Urothelium cell line (cell line): ENCODE data around the gene EVA1A.

Source experiments
- DNase-seq: peaks from one replicate; pipeline ENCODE4 v3.0.0; 2011; ENCODE audit warnings: low spot score, mixed read lengths
- FAIRE-seq: peaks from 2 replicates; lab custom pipeline; 2011; peaks lifted over from hg19 to GRCh38; lab: Jason Lieb, UNC

The EVA1A gene

DNA sequence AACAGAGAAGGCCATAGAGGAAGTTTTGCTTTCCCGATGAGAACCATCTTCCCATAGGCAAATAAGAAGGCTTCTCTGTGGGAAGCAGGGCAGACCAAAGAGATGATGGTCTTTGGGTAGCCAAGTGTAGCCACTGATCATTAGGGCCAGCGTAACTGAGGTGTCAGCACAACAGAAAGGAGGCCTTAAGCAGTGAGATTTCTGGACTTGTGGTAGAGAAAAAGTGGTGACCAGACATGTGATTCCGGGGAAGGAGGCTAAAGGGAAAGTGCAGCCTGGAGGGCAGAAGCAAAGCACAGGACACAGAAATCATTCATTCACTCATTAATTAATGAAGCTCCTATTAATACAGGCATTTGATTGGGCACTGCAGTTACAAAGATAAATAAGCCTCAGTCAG lies 15.4 kb downstream of the EVA1A start:
- FAIRE-seq (no peak), DNase-seq (no peak)

DNA sequence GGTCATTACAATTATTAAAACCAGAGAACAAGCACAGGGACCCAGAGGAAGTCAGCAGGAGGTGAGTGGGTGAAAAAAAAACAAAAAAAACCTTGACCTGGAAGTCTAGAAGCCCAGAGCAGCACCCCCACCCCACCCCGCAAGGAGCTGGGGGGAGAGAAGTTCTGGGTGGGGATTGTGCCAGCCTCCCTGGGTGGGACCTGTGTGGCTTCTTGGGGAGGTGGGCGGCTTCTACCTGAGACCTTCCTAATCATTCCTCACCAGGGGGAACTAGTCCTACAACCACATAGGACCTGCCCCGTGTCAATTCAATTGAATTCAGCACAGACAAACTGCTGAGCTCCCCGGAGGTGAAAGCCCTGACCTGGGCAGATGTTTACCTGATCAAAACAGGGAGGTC lies 17.3 kb downstream of the EVA1A start:
- no peak for FAIRE-seq

DNA sequence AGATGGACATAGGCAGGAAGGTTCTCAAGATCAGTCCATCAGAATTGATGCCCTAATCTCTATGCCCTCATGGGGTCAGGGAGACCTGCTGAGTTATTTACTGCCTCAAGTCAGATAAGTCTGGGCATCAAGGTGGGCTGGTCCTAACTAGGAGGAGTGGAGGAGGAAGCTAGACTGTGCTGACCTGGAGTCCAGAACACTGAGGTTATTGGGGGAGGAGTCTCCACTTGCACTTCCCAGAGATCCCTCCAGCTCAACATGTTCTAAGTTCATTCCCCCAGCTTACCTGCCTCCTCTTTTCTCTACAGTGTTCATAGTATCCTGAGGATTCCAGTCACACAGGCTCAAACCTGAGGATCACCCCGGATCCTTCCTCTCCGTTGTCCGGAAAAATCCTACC lies 19.3 kb downstream of the EVA1A start:
- FAIRE-seq (no peak), DNase-seq (no peak)

More for the DNA sequence above, 17.3 kb downstream of the EVA1A start:
- no peak for DNase-seq

DNA sequence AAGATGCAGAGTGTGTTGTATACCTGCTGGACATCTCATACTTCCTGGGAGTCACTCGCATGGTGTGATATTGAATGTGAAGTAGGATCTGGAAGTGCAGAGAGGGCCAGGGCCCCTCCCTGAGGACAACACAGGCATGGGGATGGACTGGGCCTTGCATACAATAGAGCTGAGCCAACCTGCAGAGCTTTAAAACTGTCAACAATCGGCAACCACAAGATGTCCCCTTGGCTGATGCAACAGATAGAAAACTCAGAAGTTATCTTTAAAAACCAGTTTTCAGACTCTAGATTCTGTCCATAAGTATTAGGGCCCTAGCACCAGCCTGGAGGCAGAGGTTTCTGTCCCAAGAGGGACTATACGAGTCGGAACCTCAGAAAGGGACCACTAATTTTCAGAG lies 19.7 kb downstream of the EVA1A start:
- DNase-seq (no peak), FAIRE-seq (no peak)

DNA sequence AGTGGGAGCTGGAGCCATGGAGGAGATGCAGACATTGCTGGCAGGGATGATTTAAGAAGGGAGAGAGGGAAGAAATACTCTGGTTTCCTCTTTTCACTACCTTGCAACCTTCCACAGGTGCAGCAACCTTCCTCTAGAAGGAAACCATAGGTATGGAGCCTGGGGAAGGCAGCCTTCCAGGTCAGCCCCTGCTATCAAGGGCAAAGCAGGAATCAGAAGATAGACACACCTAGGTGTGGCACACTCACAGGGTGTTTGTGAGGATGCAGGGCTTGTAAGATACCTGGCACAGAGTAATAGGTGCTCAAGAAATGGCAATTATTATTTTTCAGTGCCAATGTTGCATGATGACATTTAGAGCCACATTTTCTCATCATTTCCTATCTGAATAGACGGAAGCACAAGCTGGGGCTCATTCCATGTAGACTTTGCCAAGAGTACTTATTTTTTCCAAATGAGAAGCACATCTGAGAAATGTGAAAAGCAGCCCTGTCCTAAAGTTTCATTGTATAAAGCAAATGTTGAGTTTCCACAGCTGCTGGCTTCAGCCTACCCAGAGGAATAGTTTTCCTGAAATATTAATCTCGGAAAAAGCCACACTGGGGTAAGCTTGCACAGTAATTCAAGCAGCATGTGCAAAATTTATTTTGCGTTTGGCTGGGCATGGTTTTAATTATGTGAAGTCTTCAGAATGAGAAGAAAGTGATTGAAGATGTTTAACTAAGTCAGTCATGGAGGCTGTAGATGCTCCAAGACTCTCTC lies 20.6 kb downstream of the EVA1A start:
- DNase-seq: no peak

DNA sequence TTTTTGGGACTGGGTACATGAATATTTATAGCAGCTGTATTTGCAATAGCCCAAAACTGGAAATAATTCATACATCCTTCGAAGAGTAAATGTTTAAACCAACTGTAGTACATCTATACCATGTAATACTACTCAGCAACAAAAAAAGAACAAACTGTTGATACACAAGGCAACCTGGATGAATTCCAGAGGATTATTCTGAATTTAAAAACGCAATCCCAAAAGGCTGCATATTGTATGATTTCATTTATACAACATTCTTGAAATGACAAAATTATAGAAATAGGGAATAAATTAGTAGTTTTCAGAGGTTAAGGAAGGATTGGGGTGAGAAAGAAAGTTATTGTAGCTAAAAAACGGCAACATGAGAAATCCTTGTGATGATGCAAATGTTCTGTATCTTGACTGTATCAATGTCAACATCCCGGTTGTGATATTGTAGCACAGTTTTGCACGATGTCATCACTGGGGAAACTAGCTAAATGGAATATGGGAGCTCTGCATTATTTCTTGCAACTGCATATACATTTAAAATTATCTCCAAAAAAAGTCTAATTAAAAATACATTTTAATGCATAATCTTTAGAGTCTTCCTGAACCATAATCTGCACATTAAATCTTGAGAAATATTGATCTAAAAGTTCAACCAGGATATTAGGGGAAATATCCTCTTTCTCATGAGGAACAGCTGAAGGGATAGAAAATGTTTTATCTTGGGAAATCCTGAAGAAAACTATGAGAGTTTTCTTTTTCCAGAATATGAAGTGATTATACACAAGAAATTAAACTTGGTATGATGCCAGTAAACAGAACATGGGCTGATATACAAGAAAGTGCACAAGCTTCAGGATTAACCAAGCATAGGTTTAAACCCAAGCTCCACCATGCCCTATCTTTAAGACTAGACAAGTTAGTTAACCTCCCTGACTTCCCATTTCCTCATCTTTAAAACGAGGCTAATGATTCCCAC lies 21.9 kb downstream of the EVA1A start:
- FAIRE-seq: no peak

More for the DNA sequence above, 20.6 kb downstream of the EVA1A start:
- no peak for FAIRE-seq

DNA sequence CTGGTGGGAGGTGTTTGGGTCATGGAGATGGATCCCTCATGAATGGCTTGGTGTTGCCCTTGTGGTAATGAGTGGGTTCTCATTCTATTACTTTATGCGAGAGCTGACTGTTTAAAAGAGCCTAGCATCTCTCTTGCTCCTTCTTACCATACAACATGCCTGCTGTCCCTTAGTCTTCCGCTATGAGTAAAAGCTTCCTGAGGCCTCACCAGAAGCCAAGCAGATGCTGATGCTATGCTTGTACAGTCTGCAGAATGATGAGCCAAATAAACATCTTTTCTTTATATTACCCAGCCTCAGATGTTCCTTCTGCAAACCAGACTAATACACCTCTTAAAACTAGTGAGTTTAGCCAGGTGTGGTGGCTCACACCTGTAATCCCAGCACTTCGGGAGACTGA lies 23.1 kb downstream of the EVA1A start:
- FAIRE-seq: no peak

More for the DNA sequence above, 21.9 kb downstream of the EVA1A start:
- DNase-seq: no peak

DNA sequence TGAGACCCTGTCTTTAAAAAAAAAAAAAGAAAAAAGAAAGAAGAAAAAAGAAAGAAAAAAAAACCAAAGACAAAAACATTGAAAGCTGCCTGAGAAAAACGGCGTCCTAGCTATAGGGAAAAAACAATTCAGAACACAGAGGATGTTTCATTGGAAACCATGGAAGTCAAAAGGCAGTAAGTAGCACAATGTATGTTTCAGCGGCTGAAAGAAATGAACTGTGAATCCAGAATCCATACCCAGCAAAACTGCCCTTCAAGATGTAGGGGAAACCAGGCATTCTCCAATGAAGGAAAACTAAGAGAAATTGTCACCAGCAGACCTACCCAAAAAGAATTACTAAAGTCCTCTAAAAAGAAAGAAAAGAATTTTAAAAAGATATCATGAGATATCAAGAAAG lies 27.6 kb downstream of the EVA1A start:
- no peak for DNase-seq
- no peak for FAIRE-seq

More for the DNA sequence above, 23.1 kb downstream of the EVA1A start:
- DNase-seq: no peak

DNA sequence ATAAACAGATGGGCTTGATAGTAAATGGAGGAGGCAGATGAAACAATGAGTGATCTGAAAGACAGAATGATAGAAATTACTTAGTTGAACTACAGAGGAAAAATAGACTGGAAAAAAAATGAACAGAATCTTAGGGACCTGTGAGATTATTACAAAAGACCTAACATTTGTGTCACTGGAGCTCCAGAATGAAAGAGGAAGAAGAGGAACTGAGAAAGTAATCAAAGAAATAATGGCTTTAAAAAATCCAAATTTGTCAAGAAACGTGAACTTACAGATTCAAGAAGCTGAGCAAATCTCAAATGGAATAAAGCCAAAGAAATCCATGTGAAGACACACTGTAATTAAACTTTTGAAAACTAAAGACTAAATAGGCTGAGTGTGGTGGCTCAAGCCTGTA lies 28.3 kb downstream of the EVA1A start:
- no peak for FAIRE-seq
- DNase-seq: no peak

DNA sequence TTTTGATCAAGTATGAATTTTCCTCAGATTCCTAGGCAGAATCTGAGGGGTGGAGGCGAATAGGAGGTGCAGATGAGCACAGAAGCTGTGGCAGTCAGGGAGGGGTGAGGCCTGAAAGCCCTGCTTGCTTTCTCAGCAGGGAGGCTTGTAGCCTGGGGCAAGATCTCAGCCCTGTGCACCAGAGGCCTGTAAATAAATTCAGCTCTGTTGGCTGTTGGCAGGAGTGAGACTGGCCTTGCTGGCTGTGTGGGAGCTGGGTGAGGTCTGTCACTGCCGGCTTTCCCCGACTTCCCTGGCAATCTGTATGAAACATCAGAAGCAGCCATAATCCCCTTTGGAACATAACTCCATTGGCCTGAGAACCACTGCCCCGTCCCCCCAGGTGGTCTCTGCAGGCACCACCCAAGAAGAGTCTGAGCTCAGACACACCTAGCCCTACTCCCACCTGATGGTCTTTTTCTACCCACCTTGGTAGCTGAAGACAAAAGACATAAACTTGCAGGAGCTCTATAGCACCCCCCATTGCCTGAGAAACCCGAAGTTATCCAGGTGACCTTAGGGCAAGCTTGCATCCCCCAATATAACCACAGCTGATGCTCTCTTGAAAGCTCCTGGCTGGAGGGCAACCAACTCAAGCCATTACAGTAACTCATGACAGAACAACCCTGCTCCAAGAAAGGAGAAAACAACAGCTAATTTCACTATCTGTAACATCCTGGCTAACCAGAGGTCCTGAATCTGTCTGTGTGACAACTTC lies 32.3 kb downstream of the EVA1A start:
- DNase-seq: no peak
- peak; percentile 68 for FAIRE-seq

DNA sequence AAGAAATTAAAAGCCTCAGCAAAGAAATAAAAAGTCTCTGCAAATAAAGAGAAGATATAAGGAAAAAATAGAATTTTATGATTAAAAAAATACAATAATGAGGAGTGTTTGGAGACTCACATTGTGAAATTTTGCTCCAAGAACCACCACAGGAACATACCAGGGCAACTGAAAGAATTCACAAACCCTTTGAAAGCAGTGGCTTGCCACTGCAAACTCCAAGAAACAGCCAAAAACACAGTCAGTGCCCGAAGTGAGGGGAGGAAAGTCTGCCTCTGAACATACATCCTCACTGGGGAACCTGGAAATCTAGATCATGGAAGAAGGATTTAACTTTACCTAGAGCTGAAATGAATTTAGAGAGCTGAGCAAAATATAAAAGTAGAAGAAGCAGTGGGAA lies 33.1 kb downstream of the EVA1A start:
- DNase-seq (no peak), FAIRE-seq (no peak)

DNA sequence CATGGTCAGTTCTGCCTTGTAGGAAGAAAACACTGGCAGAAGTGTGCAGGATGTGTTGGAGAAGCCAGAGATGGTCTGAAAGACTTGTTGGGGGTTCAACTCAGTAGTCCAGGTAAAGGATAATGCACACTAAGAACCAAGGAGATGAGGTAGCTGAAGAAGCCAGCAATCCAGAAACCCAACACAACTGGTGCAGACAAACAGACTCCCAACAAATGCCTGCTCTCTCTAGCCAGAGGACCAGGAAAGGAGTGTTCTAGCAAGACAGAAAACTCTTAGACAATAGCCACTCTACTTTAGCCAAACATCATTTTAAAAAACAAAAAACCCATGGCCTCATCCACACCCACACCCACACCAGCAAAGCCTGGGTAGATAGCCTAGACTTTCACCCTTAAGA lies 33.9 kb downstream of the EVA1A start:
- DNase-seq: no peak
- FAIRE-seq: no peak

DNA sequence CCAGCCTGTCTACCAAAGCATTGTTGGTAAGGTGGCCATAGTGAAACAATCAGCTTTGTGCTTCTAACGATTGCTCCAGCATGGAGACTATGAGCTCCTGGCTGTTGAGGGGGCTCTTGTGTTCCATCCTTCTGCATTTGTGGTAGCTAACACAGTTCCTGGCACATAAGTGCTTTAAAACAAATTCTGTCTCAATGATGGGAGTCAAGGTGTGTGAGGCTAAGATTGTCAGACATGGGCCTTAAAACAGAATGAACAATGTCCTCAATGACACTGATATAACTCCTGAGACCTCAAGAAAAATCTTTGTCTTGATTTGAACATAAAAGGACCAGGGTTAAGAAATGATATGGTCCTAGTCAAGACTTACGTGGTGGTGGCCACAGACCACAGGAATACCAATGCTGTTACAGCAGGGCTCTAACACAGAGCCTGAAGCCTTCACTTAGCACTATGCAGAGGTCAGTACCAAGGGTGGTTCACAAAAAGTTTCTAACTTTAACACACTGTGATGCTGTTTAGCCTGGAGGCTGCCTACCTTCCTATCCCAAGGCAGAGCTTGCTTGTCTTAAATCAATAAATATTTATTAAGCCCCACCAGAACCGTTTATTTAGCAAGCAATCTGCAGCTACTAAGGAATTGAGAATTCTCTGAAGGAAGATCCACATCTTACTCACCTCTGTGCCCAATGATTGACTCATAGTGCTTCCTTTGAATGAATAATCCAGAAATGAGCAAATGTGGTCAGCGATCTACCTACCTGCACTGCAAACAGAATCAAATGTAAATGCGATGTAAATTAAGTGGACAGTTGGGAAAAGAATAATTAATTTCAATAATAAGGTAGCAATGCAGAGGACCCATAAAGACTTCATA lies 35.1 kb downstream of the EVA1A start:
- FAIRE-seq (no peak), DNase-seq (peak; percentile 34)

DNA sequence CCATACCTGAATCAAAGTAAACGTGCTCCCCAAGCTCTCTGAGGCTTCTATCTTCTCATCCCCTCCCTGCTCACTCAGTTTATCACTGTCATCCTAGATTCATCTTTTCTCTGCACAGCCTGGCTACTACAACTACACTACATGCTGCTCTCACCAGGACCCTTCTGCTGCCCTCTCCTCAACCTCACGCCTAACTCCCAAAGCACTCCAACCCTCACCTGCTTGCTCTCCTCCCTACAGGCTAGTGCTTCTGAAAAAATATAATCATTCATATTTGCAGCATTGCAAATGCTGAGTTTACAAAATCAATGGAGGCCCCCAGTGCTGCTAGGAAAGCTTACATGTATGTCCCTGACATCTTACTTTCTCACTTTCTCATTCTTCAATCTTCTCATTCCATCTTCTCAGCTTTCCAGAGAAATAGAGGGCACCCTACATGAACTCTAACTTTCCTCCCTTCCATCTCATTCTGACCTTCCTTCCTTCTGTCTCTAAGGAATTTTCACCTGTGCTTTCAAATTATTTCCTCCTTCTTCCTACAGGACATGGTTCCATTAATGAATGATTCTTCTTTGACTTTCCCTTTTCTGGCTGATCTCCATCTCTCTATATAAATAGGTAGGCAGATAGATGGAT lies 36.3 kb downstream of the EVA1A start:
- FAIRE-seq (no peak), DNase-seq (no peak)

DNA sequence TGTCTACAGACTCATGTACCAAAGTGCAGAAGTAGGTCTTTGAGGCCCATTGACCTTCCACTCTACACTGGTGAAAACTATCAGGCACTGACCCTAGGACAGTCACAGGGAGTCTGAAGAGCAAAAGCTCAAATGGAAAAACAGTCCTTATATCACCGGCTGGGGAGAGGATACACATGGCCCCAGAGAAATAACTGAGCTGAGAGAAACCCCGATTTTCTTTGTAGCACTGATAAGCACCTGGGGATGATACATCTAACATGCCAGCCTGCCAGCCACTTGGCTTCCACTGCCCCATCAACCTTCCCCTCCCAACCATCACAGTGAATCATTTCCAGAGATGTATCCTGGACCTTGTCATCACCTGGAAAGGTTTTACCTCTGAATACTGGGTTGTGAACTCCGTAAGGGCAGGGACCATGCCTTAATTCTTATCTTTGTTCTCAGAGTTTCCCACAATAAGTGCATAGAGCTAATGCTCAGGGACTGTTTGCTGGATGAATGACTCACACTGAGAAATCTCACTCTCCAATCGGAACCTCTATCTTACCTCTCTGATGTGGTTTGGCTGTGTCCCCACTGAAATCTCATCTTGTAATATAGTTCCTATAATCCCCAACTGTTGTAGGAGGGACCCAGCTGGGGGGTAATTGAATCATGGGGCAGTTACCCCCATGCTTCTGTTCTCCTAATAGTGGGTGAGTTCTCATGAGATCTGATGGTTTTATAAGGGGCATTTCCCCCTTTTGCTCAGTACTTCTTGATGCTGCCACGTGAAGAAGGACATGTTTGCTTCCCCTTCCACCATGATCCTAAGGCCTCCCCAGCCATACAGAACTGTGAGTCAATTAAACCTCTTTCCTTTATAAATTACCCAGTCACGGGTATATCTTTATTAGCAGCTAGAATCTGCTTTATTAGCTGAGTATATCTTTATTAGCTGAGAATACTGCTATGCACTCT lies 37.1 kb downstream of the EVA1A start:
- FAIRE-seq: peak; percentile 61
- peak; percentile 86 for DNase-seq

DNA sequence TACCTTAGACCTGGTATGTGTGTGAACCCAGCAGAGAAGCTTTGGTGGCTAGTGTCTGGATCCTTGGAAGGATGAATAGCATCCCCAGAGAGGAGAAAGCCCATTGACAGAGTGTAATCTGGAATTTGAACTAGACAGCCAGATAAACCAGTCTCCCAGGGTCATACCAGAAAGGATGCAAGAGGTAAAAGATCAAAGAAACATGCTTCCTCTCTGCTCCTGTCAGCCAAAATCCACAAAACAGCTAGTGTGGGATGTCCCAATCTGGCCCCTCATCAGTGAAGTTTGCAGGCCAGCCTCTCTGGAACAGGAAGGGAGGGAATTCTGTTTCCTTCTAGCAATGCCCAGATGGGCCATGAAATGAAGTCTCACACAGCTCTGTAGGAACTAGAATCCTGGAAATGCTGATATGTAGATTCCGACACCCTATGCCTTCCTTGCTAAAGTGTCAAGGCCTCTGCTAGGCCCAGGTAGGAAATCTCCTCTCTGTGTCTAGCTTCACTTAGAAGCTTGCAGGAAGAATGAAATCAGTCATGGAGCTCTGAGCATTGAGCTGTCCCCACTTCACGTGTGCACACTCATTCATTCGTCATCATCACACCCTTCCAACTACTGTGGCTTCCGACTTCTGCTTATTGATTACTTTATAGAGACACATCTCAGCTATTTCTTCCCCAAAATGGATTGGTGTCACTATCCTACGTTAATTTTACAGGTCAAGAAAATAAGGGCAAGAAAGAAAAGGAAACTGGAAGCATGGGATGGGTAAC lies 38.0 kb downstream of the EVA1A start:
- no peak for FAIRE-seq
- no peak for DNase-seq

DNA sequence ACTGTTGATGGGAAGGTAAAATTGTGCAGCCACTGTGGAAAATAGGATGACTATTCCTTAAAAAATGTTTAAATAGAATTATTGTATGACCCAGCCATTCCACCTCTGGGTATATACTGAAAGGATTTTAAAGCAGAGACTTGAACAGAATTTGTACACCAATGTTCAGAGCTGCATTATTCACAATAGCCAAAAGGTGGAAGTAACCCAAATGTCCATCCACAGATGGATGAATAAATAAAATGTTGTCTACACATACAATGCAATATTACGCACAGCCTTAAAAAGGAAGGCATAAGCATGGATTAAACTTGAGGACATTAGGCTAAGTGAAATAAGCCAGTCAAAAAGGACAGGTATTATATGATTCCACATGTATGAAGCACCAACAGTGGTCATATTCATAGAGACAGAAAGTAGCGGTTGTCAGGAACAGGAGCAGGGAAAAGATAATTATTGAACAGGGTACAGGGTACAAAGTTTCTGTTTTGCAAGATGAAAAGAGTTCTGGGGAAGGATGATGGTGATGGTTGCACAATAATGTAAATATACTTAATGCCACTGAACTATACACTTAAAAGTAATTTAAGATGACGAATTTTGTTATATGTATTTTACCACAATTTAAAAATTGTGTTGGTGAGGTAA lies 39.4 kb downstream of the EVA1A start:
- no peak for DNase-seq
- FAIRE-seq: no peak
